ENCODE measurements around the gene RNF207.

RNF207 gene

GRCh38 chr1:6237093-6237492 lies 31.2 kb downstream of the RNF207 start:
- DNase-seq: no peak

GRCh38 chr1:6239213-6239752 lies 33.4 kb downstream of the RNF207 start:
- no peak for DNase-seq

GRCh38 chr1:6239950-6240768 lies 34.2 kb downstream of the RNF207 start:
- no peak for DNase-seq

- no peak for DNase-seq
Observed at GRCh38 chr1:6241107-6241886, 35.4 kb downstream of the RNF207 start.

- no peak for DNase-seq
Observed at GRCh38 chr1:6241887-6242740, 36.2 kb downstream of the RNF207 start.

GRCh38 chr1:6243053-6243834 lies 37.3 kb downstream of the RNF207 start:
- no peak for DNase-seq

GRCh38 chr1:6243993-6244392 lies 38.1 kb downstream of the RNF207 start, which contains the start of gene HES3:
TSS of gene HES3 (plus strand) at chr1:6244179. CDS start at chr1:6244366, 187 bp downstream.
- DNase-seq: no peak

- DNase-seq: no peak
Observed at GRCh38 chr1:6244401-6245049, 38.6 kb downstream of the RNF207 start.

- peak; percentile 90 for DNase-seq
Observed at GRCh38 chr1:6245086-6245868, 39.4 kb downstream of the RNF207 start.

GRCh38 chr1:6245869-6246496 lies 40.1 kb downstream of the RNF207 start:
- peak; percentile 34 for DNase-seq

- peak; percentile 79 for DNase-seq
Observed at GRCh38 chr1:6246497-6247467, 40.9 kb downstream of the RNF207 start.

GRCh38 chr1:6247651-6248050 lies 41.7 kb downstream of the RNF207 start:
- no peak for DNase-seq

GRCh38 chr1:6248161-6248776 lies 42.4 kb downstream of the RNF207 start:
- no peak for DNase-seq

- DNase-seq: no peak
Observed at GRCh38 chr1:6248932-6249738, 43.2 kb downstream of the RNF207 start.

- DNase-seq: no peak
Observed at GRCh38 chr1:6249739-6250689, 44.1 kb downstream of the RNF207 start.

GRCh38 chr1:6251233-6251632 lies 45.3 kb downstream of the RNF207 start:
- DNase-seq: no peak
